Stimulated activated CD4-positive, alpha-beta T cell treated with anti-CD3 and anti-CD28 coated beads, Interleukin-1b, Interleukin-23, amount 100 ng/mL, for 24 hours (primary cell): ENCODE data around the gene ACAP1.
A peak's percentile ranks its signal among the peaks of the same experiment; 100 is the strongest.
"Not testable (repeated sequence)": the region's sequence is repeated elsewhere in the genome, so short reads cannot be mapped to it uniquely, and the experiment has no call there.

ENCODE experiments used
- DNase-seq, 4 experiments: peaks; one replicate each; pipeline ENCODE4 v3.0.0-alpha.2; 2020; ENCODE audit warnings: low read depth in 4 of 4, low spot score in 1 of 4

ACAP1 gene

GRCh38 chr17:7354262-7354843, 18.0 kb downstream of the ACAP1 start:
- DNase-seq = no peak

- no peak for DNase-seq
Observed at GRCh38 chr17:7355053-7355452, 18.7 kb downstream of the ACAP1 start, which contains the start of gene TMEM95. Gene TMEM95, plus strand, starts transcription at chr17:7355156. Its CDS starts 49 bp downstream, at chr17:7355205.

GRCh38 chr17:7355573-7355972, 19.2 kb downstream of the ACAP1 start:
- no peak for DNase-seq

GRCh38 chr17:7356072-7356549, 19.8 kb downstream of the ACAP1 start:
- peak; percentile 61 to 81 (median 76) for DNase-seq

GRCh38 chr17:7356756-7357155, 20.4 kb downstream of the ACAP1 start:
- no peak for DNase-seq

GRCh38 chr17:7357381-7357780, 21.1 kb downstream of the ACAP1 start:
- no peak for DNase-seq

GRCh38 chr17:7361906-7362305, 25.6 kb downstream of the ACAP1 start:
- DNase-seq = no peak

- no peak for DNase-seq
Observed at GRCh38 chr17:7363311-7363710, 27.0 kb downstream of the ACAP1 start.

- not testable (repeated sequence) for DNase-seq
Observed at GRCh38 chr17:7365963-7366362, 29.6 kb downstream of the ACAP1 start.

GRCh38 chr17:7367083-7367482, 30.8 kb downstream of the ACAP1 start:
- DNase-seq = no peak

- no peak for DNase-seq
Observed at GRCh38 chr17:7367918-7368598, 31.7 kb downstream of the ACAP1 start.

- DNase-seq = not testable (repeated sequence)
Observed at GRCh38 chr17:7368599-7368994, 32.3 kb downstream of the ACAP1 start.

- DNase-seq = no peak
Observed at GRCh38 chr17:7369825-7370224, 33.5 kb downstream of the ACAP1 start.

- DNase-seq = no peak
Observed at GRCh38 chr17:7370853-7371252, 34.5 kb downstream of the ACAP1 start.

- no peak for DNase-seq
Observed at GRCh38 chr17:7374353-7374752, 38.0 kb downstream of the ACAP1 start.

- DNase-seq = no peak
Observed at GRCh38 chr17:7379134-7379533, 42.8 kb downstream of the ACAP1 start.

GRCh38 chr17:7380321-7380720, 44.0 kb downstream of the ACAP1 start:
- no peak for DNase-seq

GRCh38 chr17:7380855-7381683, 44.7 kb downstream of the ACAP1 start, which contains the start of gene TNK1:
Gene TNK1, plus strand, starts transcription at chr17:7381089. Its CDS starts 1,838 bp downstream, at chr17:7382927.
- no peak for DNase-seq

- no peak for DNase-seq
Observed at GRCh38 chr17:7382901-7383300, 46.6 kb downstream of the ACAP1 start.

GRCh38 chr17:7383371-7383741, 47.0 kb downstream of the ACAP1 start:
- DNase-seq = no peak

GRCh38 chr17:7383742-7384488, 47.6 kb downstream of the ACAP1 start:
- peak in 3 of 4 experiments; percentile 42 to 72 (median 60) for DNase-seq
